Breast epithelium (tissue), 4 donors: Measurements from ENCODE around the gene ANTXR1. TPM values are rescaled to one million over a fixed set of nuclear protein-coding genes. Genes with fewer than 3 reads are reported as not detected.

Source experiments
- DNase-seq, 2 donors: peaks; one replicate each; pipeline ENCODE4 v3.0.0-alpha.2; 2019; ENCODE audit warnings: low spot score in 2 of 2
- H3K27ac ChIP-seq, 2 donors: fragments of 200-600 bp; sonication (generic) in 1 of 2; one replicate each; pipeline ENCODE4 v1.5.1; 2016 to 2019; ENCODE audit warnings: mild to moderate bottlenecking in 1 of 2
- H3K27me3 ChIP-seq, 2 donors: fragments of 200-600 bp; sonication (generic) in 1 of 2; one replicate each; pipeline versions ENCODE4 v1.5.1 to v1.6.0; 2017 to 2019; ENCODE audit warnings: control low read depth in 1 of 2, mild to moderate bottlenecking in 1 of 2
- H3K36me3 ChIP-seq: fragments of 200-600 bp; one replicate; pipeline ENCODE4 v1.5.1; 2019
- H3K4me1 ChIP-seq, 2 donors: fragments of 200-600 bp; sonication (generic); one replicate each; pipeline ENCODE4 v1.5.1; 2016 to 2019; ENCODE audit warnings: control low read depth in 1 of 2
- H3K4me3 ChIP-seq, 3 donors: fragments of 200-600 bp; sonication (generic); 1 replicate in 2 of 3; 2 replicates in 1 of 3; pipeline ENCODE4 v1.5.1; 2016 to 2019; ENCODE audit warnings: mild to moderate bottlenecking in 3 of 3, moderate library complexity in 2 of 3
- H3K9me3 ChIP-seq, 2 donors: fragments of 200-600 bp; sonication (generic) in 1 of 2; one replicate each; pipeline ENCODE4 v1.5.1; 2016 to 2019; ENCODE audit warnings: control low read depth in 1 of 2
- CTCF ChIP-seq, 3 donors: fragments of 450-650 bp; IDR thresholded peaks; one replicate each; pipeline ENCODE4 v1.5.1; 2016 to 2017; ENCODE audit warnings: antibody characterized with exemption in 3 of 3, mild to moderate bottlenecking in 3 of 3, moderate library complexity in 3 of 3
- POLR2A ChIP-seq: fragments of 450-650 bp; IDR thresholded peaks from one replicate; pipeline ENCODE4 v1.6.1; 2016; ENCODE audit warnings: antibody characterized with exemption, mild to moderate bottlenecking, moderate library complexity
- POLR2AphosphoS5 ChIP-seq, 3 donors: sonication (generic); formaldehyde crosslinking; IDR thresholded peaks; one replicate each; pipeline ENCODE4 v1.6.1; 2017; ENCODE audit warnings: antibody characterized with exemption in 3 of 3
- intact Hi-C: fragments of 100-400 bp; cut with DNase I; formaldehyde crosslinking; loops from one replicate; pipeline ENCODE4 v1.15.1; 2023; ENCODE audit warnings: low total_unique reads
- total RNA-seq, 3 donors: library from RNA; depleted of rRNA; stranded (reverse); fragments of >200 nt; gene quantifications; one replicate each; pipeline ENCODE4 v1.1.0, GENCODE V29; 2016

Gene ANTXR1
- total RNA-seq, 3 donors from 2014 or later, result 52.7 to 72.8 (median 68.8) TPM

- intact Hi-C loops, result no loop called here
- Histone ChIP-seq H3K9me3 (no peaks in the 10 kb centered on the region), H3K27ac (peak overlapping the region in 1 of 2 donors; percentile 5), H3K4me3 (no peak overlapping the region), H3K27me3 (no peaks in the 10 kb centered on the region), H3K4me1 (no peaks in the 10 kb centered on the region), H3K36me3 (no peaks in the 10 kb centered on the region)
- TF ChIP-seq POLR2A, result no peak
- no peak for DNase-seq
These were observed 100.6 kb downstream of the ANTXR1 start for GRCh38 chr2:69113627-69114026.

- no peak overlapping the region for H3K27ac ChIP-seq
- no peaks in the 10 kb centered on the region for H3K9me3 ChIP-seq
- DNase-seq, result no peak
- no peaks in the 10 kb centered on the region for H3K36me3 ChIP-seq
- peaks cover 0 to 3% of the 10 kb centered on the region in 2 donors for H3K4me1 ChIP-seq
- intact Hi-C loops, result no loop called here
- no peak overlapping the region for H3K4me3 ChIP-seq
- H3K27me3 ChIP-seq, result no peaks in the 10 kb centered on the region
- TF ChIP-seq POLR2A, result no peak
- no peak for TF ChIP-seq POLR2AphosphoS5 (IDR thresholded peaks at IDR 0.05)
- TF ChIP-seq CTCF (IDR thresholded peaks at IDR 0.05), result no peak
These were observed 101.6 kb downstream of the ANTXR1 start for GRCh38 chr2:69114534-69114933.

GRCh38 chr2:69116438-69116837, 103.5 kb downstream of the ANTXR1 start:
- Histone ChIP-seq H3K36me3 (no peaks in the 10 kb centered on the region), H3K4me3 (no peak overlapping the region), H3K4me1 (peaks cover 0 to 3% of the 10 kb centered on the region in 2 donors), H3K27ac (peak overlapping the region; percentile 3 to 66), H3K9me3 (no peaks in the 10 kb centered on the region), H3K27me3 (no peaks in the 10 kb centered on the region)
- no peak for DNase-seq
- intact Hi-C loops, result no loop called here
- TF ChIP-seq CTCF (IDR thresholded peaks at IDR 0.05) (no peak), POLR2AphosphoS5 (IDR thresholded peaks at IDR 0.05) (no peak), POLR2A (no peak)

- no peaks in the 10 kb centered on the region for H3K9me3 ChIP-seq
- DNase-seq, result no peak
- H3K27ac ChIP-seq, result peak overlapping the region; percentile 67 to 82
- no peaks in the 10 kb centered on the region for H3K27me3 ChIP-seq
- H3K36me3 ChIP-seq, result no peaks in the 10 kb centered on the region
- H3K4me3 ChIP-seq, result no peak overlapping the region
- H3K4me1 ChIP-seq, result peaks cover 0 to 3% of the 10 kb centered on the region in 2 donors
- intact Hi-C loops, result no loop called here
- no peak for TF ChIP-seq POLR2A
- no peak for TF ChIP-seq POLR2AphosphoS5 (IDR thresholded peaks at IDR 0.05)
- no peak for TF ChIP-seq CTCF (IDR thresholded peaks at IDR 0.05)
These were observed 105.6 kb downstream of the ANTXR1 start for GRCh38 chr2:69118609-69119008.

GRCh38 chr2:69119104-69119894, 106.3 kb downstream of the ANTXR1 start:
- H3K27ac ChIP-seq, result peak overlapping the region; percentile 67 to 82
- intact Hi-C loops, result no loop called here
- no peaks in the 10 kb centered on the region for H3K9me3 ChIP-seq
- H3K36me3 ChIP-seq, result no peaks in the 10 kb centered on the region
- TF ChIP-seq CTCF (IDR thresholded peaks at IDR 0.05) (no peak), POLR2A (no peak), POLR2AphosphoS5 (IDR thresholded peaks at IDR 0.05) (no peak)
- no peak overlapping the region for H3K4me3 ChIP-seq
- no peaks in the 10 kb centered on the region for H3K27me3 ChIP-seq
- no peak for DNase-seq
- H3K4me1 ChIP-seq, result peaks cover 0 to 3% of the 10 kb centered on the region in 2 donors
